ENCODE measurements around the gene ZDHHC8.

The ZDHHC8 gene

GRCh38 chr22:20143883-20144665, 12.5 kb downstream of the ZDHHC8 start:
- no peak for TF ChIP-seq CTCF (conservative IDR thresholded peaks at IDR 0.05; ENCODE audit: low read length)
- H3K4me3 ChIP-seq (ENCODE audit: low read length), result no peak overlapping the region
- DNase-seq (ENCODE audit: low read depth), result no peak

- TF ChIP-seq CTCF (conservative IDR thresholded peaks at IDR 0.05; ENCODE audit: low read length), result no peak
- H3K4me3 ChIP-seq (ENCODE audit: low read length), result no peak overlapping the region
- no peak for DNase-seq (ENCODE audit: low read depth)
Measured at GRCh38 chr22:20145206-20145831, 13.7 kb downstream of the ZDHHC8 start.

- TF ChIP-seq CTCF (conservative IDR thresholded peaks at IDR 0.05; ENCODE audit: low read length), result no peak
- no peak for DNase-seq (ENCODE audit: low read depth)
- H3K4me3 ChIP-seq (ENCODE audit: low read length), result no peak overlapping the region
Measured at GRCh38 chr22:20145832-20146223, 14.2 kb downstream of the ZDHHC8 start.

- DNase-seq (ENCODE audit: low read depth), result no peak
- H3K4me3 ChIP-seq (ENCODE audit: low read length), result no peak overlapping the region
- no peak for TF ChIP-seq CTCF (conservative IDR thresholded peaks at IDR 0.05; ENCODE audit: low read length)
Measured at GRCh38 chr22:20146777-20147176, 15.2 kb downstream of the ZDHHC8 start.

- H3K4me3 ChIP-seq (ENCODE audit: low read length), result no peak overlapping the region
- TF ChIP-seq CTCF (conservative IDR thresholded peaks at IDR 0.05; ENCODE audit: low read length), result no peak
- DNase-seq (ENCODE audit: low read depth), result no peak
Measured at GRCh38 chr22:20147237-20147988, 15.8 kb downstream of the ZDHHC8 start.

GRCh38 chr22:20148414-20148813, 16.8 kb downstream of the ZDHHC8 start:
- TF ChIP-seq CTCF (conservative IDR thresholded peaks at IDR 0.05; ENCODE audit: low read length), result no peak
- no peak overlapping the region for H3K4me3 ChIP-seq (ENCODE audit: low read length)
- DNase-seq (ENCODE audit: low read depth), result no peak
